Erythroblast (primary cell): ENCODE data around the gene STX5.

Experiments used
- GATA1 ChIP-seq: IDR thresholded peaks from 2 replicates; pipeline ENCODE4 v1.6.1; 2011; ENCODE audit warnings: low read depth, mild to moderate bottlenecking, control low read depth, low read length, moderate library complexity
- POLR2A ChIP-seq: IDR thresholded peaks from 2 replicates; pipeline ENCODE4 v1.6.1; 2011; ENCODE audit warnings: mild to moderate bottlenecking, low read length

DNA sequence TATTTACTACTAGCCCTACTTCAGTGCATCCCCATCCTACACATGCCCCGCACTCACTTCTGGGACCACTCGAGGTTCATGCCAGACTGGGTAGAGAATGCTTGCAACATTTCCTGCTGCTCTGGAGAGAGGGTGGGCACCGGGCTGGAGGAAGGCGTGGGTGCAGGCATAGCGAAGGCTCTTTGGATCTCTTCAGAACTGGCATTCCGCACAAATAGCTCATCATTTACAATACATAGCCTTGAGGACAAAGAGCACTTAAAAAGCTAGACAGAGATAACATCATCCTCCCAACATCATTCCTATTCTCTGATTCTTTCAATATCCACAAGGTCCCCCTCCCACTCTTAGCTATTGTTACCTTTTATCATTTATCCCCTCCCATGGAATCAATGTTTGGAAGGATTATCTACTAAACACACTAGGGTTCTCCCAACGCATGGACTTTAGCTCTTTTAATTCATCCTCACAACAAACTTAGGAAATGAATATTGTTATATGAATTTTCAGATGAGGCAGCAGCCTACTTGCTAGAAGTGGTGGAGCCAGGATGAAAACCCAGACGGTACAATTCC is 37.6 kb downstream of the STX5 start:
- TF ChIP-seq POLR2A, result no peak
- TF ChIP-seq GATA1, result no peak
